Loucy (cell line): ENCODE data around the gene ARHGAP31.

Experiments
- CTCF ChIP-seq: fragments of 200-600 bp; sonication (generic); conservative IDR thresholded peaks from 2 replicates; pipeline ENCODE4 v1.5.1; 2014; ENCODE audit warnings: mild to moderate bottlenecking, antibody characterized with exemption, low read length
- EZH2phosphoT487 ChIP-seq: fragments of 200-600 bp; IDR thresholded peaks from 2 replicates; pipeline ENCODE4 v1.6.1; 2018; ENCODE audit warnings: antibody characterized with exemption, mild to moderate bottlenecking, moderate library complexity, borderline replicate concordance

GRCh38 chr3:119416873-119417272 lies 122.7 kb downstream of the ARHGAP31 start:
- TF ChIP-seq CTCF (no peak), EZH2phosphoT487 (no peak)
